Measurements from ENCODE around the gene KPNA6. TPM values are rescaled to one million over a fixed set of nuclear protein-coding genes. Genes with fewer than 3 reads are reported as not detected.
"Not testable (repeated sequence)": the region's sequence is repeated elsewhere in the genome, so short reads cannot be mapped to it uniquely, and the experiment has no call there.

Gene KPNA6
- total RNA-seq, 1 donor from 2014 or later, result 28.7 TPM

- no peaks in the 10 kb centered on the region for H3K27me3 ChIP-seq
- no peak for DNase-seq (ENCODE audit: extremely low spot score in 2 of 2)
- no peak overlapping the region for H3K4me3 ChIP-seq
- TF ChIP-seq POLR2A (IDR thresholded peaks at IDR 0.05), result no peak
- no peak for TF ChIP-seq POLR2AphosphoS5 (IDR thresholded peaks at IDR 0.05; ENCODE audit: insufficient read depth in 1 of 2, low read depth in 1 of 2)
- no peak for TF ChIP-seq CTCF (IDR thresholded peaks at IDR 0.05)
- no peak overlapping the region for H3K27ac ChIP-seq
- no peaks in the 10 kb centered on the region for H3K9me3 ChIP-seq
- intact Hi-C loops (cut with DNase I), result no loop called here
- H3K36me3 ChIP-seq, result no peaks in the 10 kb centered on the region
- peaks cover 50% of the 10 kb centered on the region for H3K4me1 ChIP-seq
These were observed 19.7 kb downstream of the KPNA6 start for GRCh38 chr1:32127409-32128198.

GRCh38 chr1:32128479-32128878, 20.6 kb downstream of the KPNA6 start:
- DNase-seq (ENCODE audit: extremely low spot score in 2 of 2), result no peak
- H3K36me3 ChIP-seq, result no peaks in the 10 kb centered on the region
- H3K4me3 ChIP-seq, result no peak overlapping the region
- no peaks in the 10 kb centered on the region for H3K9me3 ChIP-seq
- H3K4me1 ChIP-seq, result peaks cover 53% of the 10 kb centered on the region
- intact Hi-C loops (cut with DNase I), result no loop called here
- no peak overlapping the region for H3K27ac ChIP-seq
- no peaks in the 10 kb centered on the region for H3K27me3 ChIP-seq
- TF ChIP-seq CTCF (IDR thresholded peaks at IDR 0.05) (no peak), POLR2AphosphoS5 (IDR thresholded peaks at IDR 0.05; ENCODE audit: insufficient read depth in 1 of 2, low read depth in 1 of 2) (no peak), POLR2A (IDR thresholded peaks at IDR 0.05) (no peak)

- intact Hi-C loops (cut with DNase I), result no loop called here
- Histone ChIP-seq H3K4me1 (peaks cover 56% of the 10 kb centered on the region), H3K4me3 (no peak overlapping the region), H3K9me3 (no peaks in the 10 kb centered on the region), H3K36me3 (no peaks in the 10 kb centered on the region), H3K27me3 (no peaks in the 10 kb centered on the region), H3K27ac (no peak overlapping the region)
- no peak for DNase-seq (ENCODE audit: extremely low spot score in 2 of 2)
- TF ChIP-seq POLR2AphosphoS5 (IDR thresholded peaks at IDR 0.05; ENCODE audit: insufficient read depth in 1 of 2, low read depth in 1 of 2) (no peak), CTCF (IDR thresholded peaks at IDR 0.05) (no peak), POLR2A (IDR thresholded peaks at IDR 0.05) (no peak)
These were observed 21.1 kb downstream of the KPNA6 start for GRCh38 chr1:32128964-32129363.

- H3K4me3 ChIP-seq; DNase-seq (ENCODE audit: extremely low spot score in 2 of 2); H3K36me3 ChIP-seq; H3K9me3 ChIP-seq; intact Hi-C loops (cut with DNase I); H3K27me3 ChIP-seq: not testable (repeated sequence)
- H3K4me1 ChIP-seq, result peaks cover 47% of the 10 kb centered on the region
- peak overlapping the region; percentile 16 for H3K27ac ChIP-seq
These were observed 26.1 kb downstream of the KPNA6 start for GRCh38 chr1:32133950-32134280.

- DNase-seq (ENCODE audit: extremely low spot score in 2 of 2), result no peak
- TF ChIP-seq CTCF (IDR thresholded peaks at IDR 0.05), result no peak
- TF ChIP-seq POLR2AphosphoS5 (IDR thresholded peaks at IDR 0.05; ENCODE audit: insufficient read depth in 1 of 2, low read depth in 1 of 2), result no peak
- no peak for TF ChIP-seq POLR2A (IDR thresholded peaks at IDR 0.05)
- Histone ChIP-seq H3K4me1 (peaks cover 43% of the 10 kb centered on the region), H3K36me3 (no peaks in the 10 kb centered on the region), H3K4me3 (no peak overlapping the region), H3K27me3 (no peaks in the 10 kb centered on the region), H3K27ac (no peak overlapping the region), H3K9me3 (no peaks in the 10 kb centered on the region)
- intact Hi-C loops (cut with DNase I), result no loop called here
These were observed 29.3 kb downstream of the KPNA6 start for GRCh38 chr1:32137111-32137510.

Measured in vagina (tissue), 2 donors.